ENCODE data around the gene RPL37A.

DNA sequence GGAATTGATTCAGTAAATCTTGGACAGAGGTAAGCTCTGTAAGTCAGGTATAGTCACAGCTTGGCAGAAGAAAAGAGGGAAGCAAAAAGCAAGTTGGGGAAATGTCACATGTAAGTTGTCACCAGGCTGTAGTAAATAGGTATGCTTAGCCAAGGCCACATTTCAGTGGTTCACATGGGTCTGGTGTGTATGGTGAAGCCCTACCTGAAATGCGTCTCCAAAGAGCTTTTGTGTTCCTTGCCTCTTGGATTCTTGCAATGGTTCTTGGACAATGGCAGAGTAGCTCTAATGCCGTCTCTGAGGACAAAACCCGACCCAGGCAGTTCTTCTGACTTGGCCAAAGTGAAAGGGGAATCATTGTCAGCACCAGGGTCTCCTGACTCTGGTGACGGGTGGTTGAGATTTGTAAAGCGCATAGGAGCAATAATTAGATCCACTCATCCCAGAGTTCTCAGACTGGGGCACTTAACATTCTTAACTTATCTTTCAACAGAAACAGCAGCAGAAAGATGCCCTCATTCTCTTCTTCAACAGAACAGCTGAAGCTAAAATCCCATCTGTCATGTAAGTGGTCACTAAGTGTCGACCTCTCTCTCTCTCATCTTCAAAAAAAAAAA lies 34.4 kb upstream of the RPL37A start:
- TF ChIP-seq, protein P1, sequence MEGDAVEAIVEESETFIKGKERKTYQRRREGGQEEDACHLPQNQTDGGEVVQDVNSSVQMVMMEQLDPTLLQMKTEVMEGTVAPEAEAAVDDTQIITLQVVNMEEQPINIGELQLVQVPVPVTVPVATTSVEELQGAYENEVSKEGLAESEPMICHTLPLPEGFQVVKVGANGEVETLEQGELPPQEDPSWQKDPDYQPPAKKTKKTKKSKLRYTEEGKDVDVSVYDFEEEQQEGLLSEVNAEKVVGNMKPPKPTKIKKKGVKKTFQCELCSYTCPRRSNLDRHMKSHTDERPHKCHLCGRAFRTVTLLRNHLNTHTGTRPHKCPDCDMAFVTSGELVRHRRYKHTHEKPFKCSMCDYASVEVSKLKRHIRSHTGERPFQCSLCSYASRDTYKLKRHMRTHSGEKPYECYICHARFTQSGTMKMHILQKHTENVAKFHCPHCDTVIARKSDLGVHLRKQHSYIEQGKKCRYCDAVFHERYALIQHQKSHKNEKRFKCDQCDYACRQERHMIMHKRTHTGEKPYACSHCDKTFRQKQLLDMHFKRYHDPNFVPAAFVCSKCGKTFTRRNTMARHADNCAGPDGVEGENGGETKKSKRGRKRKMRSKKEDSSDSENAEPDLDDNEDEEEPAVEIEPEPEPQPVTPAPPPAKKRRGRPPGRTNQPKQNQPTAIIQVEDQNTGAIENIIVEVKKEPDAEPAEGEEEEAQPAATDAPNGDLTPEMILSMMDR (IDR thresholded peaks at IDR 0.05; ENCODE audit: insufficient read depth, low read length) = no peak
- TF ChIP-seq POLR2AphosphoS5 (IDR thresholded peaks at IDR 0.05; ENCODE audit: low read depth) (no peak), SPI1 (IDR thresholded peaks at IDR 0.05; ENCODE audit: borderline replicate concordance, low read depth) (no peak)
- TF ChIP-seq, protein P2, sequence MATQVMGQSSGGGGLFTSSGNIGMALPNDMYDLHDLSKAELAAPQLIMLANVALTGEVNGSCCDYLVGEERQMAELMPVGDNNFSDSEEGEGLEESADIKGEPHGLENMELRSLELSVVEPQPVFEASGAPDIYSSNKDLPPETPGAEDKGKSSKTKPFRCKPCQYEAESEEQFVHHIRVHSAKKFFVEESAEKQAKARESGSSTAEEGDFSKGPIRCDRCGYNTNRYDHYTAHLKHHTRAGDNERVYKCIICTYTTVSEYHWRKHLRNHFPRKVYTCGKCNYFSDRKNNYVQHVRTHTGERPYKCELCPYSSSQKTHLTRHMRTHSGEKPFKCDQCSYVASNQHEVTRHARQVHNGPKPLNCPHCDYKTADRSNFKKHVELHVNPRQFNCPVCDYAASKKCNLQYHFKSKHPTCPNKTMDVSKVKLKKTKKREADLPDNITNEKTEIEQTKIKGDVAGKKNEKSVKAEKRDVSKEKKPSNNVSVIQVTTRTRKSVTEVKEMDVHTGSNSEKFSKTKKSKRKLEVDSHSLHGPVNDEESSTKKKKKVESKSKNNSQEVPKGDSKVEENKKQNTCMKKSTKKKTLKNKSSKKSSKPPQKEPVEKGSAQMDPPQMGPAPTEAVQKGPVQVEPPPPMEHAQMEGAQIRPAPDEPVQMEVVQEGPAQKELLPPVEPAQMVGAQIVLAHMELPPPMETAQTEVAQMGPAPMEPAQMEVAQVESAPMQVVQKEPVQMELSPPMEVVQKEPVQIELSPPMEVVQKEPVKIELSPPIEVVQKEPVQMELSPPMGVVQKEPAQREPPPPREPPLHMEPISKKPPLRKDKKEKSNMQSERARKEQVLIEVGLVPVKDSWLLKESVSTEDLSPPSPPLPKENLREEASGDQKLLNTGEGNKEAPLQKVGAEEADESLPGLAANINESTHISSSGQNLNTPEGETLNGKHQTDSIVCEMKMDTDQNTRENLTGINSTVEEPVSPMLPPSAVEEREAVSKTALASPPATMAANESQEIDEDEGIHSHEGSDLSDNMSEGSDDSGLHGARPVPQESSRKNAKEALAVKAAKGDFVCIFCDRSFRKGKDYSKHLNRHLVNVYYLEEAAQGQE (IDR thresholded peaks at IDR 0.05; ENCODE audit: insufficient replicate concordance, low read depth) = no peak
